ENCODE measurements around the gene JMJD4.
"Not testable (repeated sequence)": the region's sequence is repeated elsewhere in the genome, so short reads cannot be mapped to it uniquely, and the experiment has no call there.

Gene JMJD4

DNA sequence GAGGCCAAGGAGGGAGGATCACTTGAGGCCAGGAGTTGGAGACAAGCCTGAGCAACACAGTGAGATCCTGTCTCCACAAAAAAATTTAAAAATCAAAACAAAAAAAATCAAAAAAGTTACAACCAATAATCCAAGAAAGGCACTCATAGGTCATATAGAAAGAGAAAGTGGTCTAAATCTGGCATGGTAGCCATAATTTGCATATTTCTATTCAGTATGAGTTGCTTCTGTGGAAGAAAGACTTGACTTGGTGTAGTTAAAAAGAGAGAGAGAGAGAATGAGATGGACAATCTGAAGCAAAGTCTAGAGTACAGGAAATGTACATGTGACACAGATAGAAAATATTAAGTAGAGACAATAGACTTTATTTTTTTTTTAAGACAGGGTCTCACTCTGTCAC lies 22.5 kb downstream of the JMJD4 start:
- no peak overlapping the region for H3K4me3 ChIP-seq (ENCODE audit: low read depth, low read length)
- TF ChIP-seq, protein P1, sequence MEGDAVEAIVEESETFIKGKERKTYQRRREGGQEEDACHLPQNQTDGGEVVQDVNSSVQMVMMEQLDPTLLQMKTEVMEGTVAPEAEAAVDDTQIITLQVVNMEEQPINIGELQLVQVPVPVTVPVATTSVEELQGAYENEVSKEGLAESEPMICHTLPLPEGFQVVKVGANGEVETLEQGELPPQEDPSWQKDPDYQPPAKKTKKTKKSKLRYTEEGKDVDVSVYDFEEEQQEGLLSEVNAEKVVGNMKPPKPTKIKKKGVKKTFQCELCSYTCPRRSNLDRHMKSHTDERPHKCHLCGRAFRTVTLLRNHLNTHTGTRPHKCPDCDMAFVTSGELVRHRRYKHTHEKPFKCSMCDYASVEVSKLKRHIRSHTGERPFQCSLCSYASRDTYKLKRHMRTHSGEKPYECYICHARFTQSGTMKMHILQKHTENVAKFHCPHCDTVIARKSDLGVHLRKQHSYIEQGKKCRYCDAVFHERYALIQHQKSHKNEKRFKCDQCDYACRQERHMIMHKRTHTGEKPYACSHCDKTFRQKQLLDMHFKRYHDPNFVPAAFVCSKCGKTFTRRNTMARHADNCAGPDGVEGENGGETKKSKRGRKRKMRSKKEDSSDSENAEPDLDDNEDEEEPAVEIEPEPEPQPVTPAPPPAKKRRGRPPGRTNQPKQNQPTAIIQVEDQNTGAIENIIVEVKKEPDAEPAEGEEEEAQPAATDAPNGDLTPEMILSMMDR (IDR thresholded peaks at IDR 0.05; ENCODE audit: borderline replicate concordance, insufficient read depth, low read depth, low read length), result no peak

DNA sequence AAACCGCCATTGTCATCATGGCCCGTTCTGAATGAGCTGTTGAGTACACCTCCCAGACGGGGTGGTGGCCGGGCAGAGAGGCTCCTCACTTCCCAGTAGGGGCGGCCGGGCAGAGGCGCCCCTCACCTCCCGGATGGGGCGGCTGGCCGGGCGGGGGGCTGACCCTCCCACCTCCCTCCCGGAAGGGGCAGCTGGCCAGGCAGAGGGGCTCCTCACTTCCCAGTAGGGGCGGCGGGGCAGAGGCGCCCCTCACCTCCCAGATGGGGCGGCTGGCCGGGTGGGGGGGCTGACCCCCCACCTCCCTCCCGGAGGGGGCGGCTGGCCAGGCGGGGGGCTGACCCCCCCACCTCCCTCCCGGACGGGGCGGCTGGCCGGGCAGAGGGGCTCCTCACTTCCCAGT lies 24.6 kb downstream of the JMJD4 start:
- not testable (repeated sequence) for H3K4me3 ChIP-seq (ENCODE audit: low read depth, low read length)

DNA sequence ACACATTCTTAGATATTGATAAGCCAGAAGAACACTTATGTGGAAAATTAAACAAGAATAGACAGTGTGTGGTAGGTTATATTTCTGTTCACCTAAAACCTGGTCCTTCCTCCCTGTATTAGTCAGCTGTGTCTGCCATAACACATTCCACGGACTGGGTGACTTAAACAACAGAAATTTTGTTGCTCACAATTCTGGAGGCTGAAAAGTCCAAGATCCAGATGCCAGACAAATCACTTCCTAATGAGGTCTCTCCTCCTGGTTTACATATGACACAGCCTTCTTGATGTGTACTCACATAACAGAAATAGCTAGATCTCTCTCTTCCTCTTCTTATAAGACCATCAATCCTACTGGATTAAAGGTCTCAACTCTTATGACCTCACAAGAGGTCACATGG lies 25.7 kb downstream of the JMJD4 start:
- H3K4me3 ChIP-seq (ENCODE audit: low read depth, low read length), result no peak overlapping the region
- TF ChIP-seq, protein P1 (IDR thresholded peaks at IDR 0.05; ENCODE audit: borderline replicate concordance, insufficient read depth, low read depth, low read length), result no peak

DNA sequence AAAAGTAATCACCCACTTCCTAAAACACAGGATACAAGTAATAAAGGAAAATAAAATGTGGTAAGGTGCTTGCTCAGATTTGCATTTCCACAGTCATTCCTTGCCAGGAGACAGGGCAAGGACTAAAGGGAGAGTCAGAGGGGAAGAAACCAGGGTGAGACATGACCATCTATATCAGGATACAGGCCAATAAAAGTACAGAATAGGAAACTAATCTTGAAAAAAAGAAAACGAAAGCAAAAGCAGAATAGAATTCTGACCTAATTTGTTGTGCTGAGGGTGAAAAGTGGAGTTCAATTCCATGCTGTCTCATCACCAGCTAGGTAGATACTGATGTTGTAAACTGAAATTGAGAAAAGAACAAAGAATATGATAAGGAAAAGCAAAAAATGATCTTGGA lies 27.3 kb downstream of the JMJD4 start:
- TF ChIP-seq, protein P1 (IDR thresholded peaks at IDR 0.05; ENCODE audit: borderline replicate concordance, insufficient read depth, low read depth, low read length), result no peak
- H3K4me3 ChIP-seq (ENCODE audit: low read depth, low read length), result no peak overlapping the region

DNA sequence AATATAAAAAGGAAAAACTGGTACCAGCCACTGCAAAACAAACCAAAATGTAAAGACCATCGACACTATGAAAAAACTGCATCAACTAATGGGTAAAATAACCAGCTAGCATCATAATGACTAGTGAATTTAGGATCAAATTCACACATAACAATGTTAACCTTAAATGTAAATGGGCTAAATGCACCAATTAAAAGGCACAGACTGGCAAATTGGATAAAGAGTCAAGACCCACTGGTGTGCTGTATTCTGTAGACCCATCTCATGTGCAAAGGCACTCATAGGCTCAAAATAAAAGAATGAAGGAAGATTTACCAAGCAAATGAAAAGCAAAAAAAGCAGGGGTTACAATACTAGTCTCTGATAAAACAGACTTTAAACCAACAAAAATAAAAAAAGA lies 33.5 kb downstream of the JMJD4 start:
- H3K4me3 ChIP-seq (ENCODE audit: low read depth, low read length), result not testable (repeated sequence)

DNA sequence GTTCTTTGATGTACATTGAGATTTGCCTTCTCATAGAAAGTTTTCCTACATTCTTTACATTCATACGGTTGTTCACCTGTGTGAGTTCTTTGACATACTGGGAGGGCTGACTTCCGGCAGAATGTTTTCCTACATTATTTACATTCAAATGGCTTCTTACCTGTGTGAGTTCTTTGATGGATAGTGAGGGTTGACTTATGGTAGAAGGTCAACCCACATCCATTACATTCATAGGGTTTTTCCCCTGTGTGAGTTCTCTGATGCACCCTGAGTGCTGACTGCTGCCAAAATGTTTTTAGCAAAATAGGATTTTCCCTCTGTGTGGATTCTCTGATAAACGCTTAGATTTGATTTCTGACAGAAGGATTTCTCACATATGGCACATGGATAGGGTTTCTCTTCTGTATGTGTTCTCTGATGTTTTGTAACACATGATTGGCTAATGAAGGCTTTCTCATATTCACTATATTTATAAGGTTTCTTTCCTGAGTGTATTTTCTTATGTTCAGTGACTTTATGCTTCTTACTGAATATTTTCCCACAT lies 37.7 kb downstream of the JMJD4 start:
- no peak overlapping the region for H3K4me3 ChIP-seq (ENCODE audit: low read depth, low read length)
- TF ChIP-seq, protein P1 (IDR thresholded peaks at IDR 0.05; ENCODE audit: borderline replicate concordance, insufficient read depth, low read depth, low read length), result no peak

DNA sequence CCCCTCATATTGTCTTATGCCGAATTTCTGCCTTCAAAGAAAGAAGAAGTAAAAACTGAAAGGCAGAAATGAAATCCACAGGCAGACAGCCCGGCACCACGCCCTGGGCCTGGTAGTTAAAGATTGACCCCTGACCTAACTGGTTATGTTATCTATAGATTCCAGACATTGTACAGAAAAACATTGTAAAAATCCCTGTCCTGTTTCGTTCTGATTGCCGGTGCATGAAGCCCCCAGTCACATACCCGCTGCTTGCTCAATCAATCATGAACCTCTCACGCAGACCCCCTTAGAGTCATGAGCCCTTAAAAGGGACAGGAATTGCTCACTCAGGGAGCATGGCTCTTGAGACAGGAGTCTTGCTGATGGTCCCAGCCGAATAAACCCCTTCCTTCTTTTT lies 49.3 kb downstream of the JMJD4 start:
- H3K4me3 ChIP-seq (ENCODE audit: low read depth, low read length), result no peak overlapping the region

More for the DNA sequence above, 49.3 kb downstream of the JMJD4 start:
- TF ChIP-seq, protein P1 (IDR thresholded peaks at IDR 0.05; ENCODE audit: borderline replicate concordance, insufficient read depth, low read depth, low read length), result no peak
